GM12892 (cell line): ENCODE measurements around the gene FCGBP.

Experiments
- POLR2A ChIP-seq: IDR thresholded peaks from 2 replicates; pipeline ENCODE4 v1.6.1; 2011; ENCODE audit warnings: low read depth, low read length, control low read depth
- POLR2AphosphoS5 ChIP-seq: IDR thresholded peaks from 2 replicates; pipeline ENCODE4 v1.6.1; 2011; ENCODE audit warnings: low read depth, low read length, control low read depth
- TAF1 ChIP-seq: IDR thresholded peaks from 2 replicates; pipeline ENCODE4 v1.6.1; 2011; ENCODE audit warnings: low read depth, mild to moderate bottlenecking, control low read depth, low read length, borderline replicate concordance

GRCh38 chr19:39913682-39914333, 20.6 kb downstream of the FCGBP start:
- TF ChIP-seq POLR2AphosphoS5: no peak
- TF ChIP-seq TAF1: no peak
- no peak for TF ChIP-seq POLR2A
